OCI-M2 (cell line): ENCODE measurements around the gene EIF4ENIF1.
"Not testable (repeated sequence)": the region's sequence is repeated elsewhere in the genome, so short reads cannot be mapped to it uniquely, and the experiment has no call there.

Source experiments
- DNase-seq: peaks from one replicate; lab custom pipeline; 2025; ENCODE audit not compliant: unreplicated experiment; lab: John Stamatoyannopoulos, UW

The EIF4ENIF1 gene, protein sequence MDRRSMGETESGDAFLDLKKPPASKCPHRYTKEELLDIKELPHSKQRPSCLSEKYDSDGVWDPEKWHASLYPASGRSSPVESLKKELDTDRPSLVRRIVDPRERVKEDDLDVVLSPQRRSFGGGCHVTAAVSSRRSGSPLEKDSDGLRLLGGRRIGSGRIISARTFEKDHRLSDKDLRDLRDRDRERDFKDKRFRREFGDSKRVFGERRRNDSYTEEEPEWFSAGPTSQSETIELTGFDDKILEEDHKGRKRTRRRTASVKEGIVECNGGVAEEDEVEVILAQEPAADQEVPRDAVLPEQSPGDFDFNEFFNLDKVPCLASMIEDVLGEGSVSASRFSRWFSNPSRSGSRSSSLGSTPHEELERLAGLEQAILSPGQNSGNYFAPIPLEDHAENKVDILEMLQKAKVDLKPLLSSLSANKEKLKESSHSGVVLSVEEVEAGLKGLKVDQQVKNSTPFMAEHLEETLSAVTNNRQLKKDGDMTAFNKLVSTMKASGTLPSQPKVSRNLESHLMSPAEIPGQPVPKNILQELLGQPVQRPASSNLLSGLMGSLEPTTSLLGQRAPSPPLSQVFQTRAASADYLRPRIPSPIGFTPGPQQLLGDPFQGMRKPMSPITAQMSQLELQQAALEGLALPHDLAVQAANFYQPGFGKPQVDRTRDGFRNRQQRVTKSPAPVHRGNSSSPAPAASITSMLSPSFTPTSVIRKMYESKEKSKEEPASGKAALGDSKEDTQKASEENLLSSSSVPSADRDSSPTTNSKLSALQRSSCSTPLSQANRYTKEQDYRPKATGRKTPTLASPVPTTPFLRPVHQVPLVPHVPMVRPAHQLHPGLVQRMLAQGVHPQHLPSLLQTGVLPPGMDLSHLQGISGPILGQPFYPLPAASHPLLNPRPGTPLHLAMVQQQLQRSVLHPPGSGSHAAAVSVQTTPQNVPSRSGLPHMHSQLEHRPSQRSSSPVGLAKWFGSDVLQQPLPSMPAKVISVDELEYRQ

DNA sequence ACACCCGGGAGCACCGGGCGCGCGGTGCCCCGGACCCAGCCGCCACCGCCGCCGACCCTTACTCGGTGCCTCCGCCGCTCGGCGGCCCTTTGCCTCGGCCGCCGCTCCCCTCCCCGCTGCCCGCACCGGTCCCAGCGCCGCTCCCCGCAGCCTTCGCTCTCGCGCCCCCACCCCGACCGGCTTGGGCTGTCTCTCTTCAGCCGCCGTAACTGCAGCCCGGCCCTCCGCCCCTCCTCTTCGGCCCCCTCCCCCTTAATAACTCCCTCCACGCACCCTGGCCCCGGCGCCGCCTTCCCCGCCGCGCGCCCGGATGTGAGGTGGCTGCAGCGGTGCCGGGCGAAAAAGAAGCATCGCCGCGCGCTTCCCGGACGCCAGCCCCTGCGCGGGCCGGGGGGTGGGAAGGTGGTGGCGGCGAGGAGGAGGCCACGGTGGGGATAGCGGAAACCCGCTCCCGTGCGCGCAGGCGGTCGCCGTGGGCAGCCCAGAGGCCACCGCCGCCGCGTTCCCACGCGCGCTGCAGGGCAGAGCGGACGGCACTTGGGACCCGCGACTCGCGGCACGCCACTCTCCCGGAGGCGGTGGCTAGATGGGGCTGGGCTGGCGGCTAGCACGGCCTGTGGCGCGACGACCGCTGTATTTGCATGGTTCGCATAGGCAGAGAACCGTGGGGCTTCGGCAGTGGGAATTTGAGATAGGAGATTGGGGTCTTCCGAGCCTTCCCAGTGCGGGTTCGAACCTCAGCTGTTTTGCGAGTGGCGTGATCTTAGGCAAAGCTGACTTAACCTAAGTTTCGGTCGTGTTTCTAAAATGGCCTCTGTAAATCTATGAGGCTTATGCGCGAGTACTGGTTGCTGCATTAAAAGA is at the start of gene EIF4ENIF1:
Gene EIF4ENIF1, minus strand, starts transcription at position 211 of the 864 bp plus-strand sequence. CDS start 1,124 bp downstream, outside the sequence.
- no peak for DNase-seq

DNA sequence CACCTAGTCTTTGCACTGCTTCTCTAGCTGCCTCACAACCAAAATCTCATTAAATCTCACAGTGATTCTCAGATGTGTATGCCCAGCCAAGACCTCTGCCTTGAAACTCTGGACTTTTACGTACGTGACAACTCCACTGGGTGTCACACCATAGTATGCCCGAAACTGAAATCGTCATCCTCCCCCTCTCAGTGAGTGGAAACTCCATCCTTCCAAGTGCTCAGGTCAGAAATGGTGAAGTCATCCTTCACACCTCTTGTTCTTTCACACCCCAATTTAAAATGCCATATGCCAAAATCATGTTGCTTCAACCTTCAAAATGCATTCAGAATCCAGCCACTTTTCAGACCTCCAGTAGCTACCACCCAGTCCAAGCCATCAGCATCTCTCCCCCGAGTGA is 49.2 kb upstream of the EIF4ENIF1 start:
- DNase-seq, result no peak

DNA sequence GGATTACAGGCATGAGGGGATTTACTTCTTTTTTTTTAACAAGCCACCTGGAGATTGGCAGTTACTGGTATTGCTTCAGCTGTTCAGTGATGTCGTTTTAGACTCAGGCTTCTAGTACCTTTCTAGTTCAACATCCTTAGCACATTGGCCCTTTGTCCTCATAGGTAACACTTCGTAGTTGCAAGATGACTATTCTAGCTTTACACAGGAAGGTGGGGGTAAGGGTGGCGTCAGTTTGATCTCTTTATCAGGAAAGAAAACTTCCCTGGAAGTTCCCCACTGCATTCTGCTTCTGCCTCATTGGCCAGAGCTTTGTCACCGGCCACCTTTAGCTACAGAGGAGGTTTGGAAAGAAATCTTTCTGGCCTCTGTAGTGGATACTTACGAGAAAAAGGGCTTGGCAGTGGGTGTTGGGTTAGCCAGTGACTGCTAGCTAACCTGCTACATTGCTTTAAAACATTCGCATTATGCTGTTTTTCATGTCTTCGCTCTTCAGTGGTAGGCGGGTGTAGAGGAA is 47.4 kb upstream of the EIF4ENIF1 start:
- no peak for DNase-seq

DNA sequence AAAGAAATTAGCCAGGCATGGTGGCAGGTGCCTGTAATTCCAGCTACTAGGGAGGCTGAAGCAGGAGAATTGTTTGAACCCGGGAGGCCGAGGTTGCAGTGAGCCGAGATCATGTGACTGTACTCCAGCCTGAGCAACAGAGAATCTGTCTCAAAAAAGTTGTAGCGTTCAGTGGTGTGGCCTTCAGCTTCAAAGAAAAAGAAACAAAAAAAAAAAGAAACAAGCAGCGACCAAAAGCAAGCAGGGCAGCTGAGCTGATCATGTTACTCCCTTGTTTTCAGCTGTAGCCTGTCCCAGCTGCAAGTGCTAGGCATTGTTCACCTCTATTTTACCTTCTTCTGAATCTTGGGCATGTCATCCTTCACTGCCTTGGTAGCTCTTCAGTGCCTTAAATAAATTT is 43.7 kb upstream of the EIF4ENIF1 start:
- DNase-seq, result no peak

DNA sequence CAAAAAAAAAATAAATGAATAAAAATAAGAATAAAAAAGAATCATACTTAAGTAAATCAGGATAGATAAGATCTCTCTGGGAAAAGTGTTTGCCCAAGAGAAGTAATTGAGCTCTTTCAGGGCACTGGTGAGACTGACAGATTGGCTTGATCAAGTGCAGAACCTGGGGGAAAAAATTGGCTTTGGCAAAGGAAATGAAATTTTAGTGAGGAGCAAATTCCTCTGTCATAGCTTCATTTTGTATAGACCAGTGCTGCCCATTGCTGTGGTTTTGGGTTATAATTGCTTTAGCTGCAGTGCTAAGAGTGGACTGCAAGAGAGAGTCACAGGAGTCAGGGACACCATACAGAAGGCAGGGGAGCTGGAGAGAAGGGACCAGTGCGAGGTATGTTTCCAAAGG is 42.4 kb upstream of the EIF4ENIF1 start:
- no peak for DNase-seq

DNA sequence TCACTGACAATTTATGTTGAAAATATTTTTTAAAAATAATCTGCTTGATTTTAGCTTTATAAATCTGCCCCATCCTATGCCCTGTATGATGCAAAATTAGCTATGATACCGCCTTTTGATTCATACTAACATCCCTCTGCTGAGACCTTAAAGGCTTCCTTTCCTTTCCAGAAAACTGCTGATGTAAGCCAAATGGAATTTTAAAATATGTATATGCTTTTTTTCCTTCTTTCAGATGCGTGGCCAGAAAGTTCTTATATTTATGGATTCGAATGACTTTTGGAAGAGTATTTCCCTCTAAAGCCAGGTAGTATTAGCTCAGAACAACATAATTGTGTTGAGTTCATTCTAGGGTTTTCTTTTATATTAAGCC is 41.2 kb upstream of the EIF4ENIF1 start:
- DNase-seq, result no peak

DNA sequence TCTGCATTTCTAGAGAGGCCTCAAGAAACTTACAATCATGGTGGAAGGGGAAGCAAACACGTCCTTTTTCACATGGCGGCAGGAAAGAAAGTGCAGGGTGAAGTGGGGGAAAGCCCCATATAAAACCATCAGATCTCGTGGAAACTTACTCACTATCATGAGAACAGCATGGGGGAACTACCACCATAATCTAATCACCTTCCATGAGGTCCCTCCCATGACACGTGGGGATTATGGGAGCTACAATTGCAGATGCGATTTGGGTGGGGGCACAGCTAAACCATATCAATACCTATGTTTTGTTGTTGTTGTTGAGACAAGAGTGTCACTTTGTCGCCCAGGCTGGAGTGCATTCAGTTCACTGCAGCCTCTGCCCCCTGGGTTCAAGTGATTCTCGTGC is 36.6 kb upstream of the EIF4ENIF1 start:
- DNase-seq, result no peak

DNA sequence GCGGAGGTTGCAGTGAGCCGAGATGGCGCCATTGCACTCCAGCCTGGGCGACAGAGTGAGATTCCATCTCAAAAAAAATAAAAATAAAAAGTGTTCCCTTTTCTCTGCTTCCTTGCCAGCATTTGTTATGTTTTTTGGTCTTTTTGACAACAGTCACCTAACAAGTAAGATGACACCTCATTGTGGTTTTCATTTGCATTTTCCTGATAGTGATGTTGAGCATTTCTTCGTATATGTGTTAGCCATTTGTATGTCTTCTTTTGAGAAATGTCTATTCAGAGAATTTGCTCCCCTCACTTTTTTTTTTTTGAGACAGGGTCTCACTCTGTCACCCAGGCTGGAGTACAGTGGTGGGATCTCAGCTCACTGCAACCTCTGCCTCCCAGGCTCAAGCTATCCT is 34.5 kb upstream of the EIF4ENIF1 start:
- DNase-seq, result not testable (repeated sequence)

DNA sequence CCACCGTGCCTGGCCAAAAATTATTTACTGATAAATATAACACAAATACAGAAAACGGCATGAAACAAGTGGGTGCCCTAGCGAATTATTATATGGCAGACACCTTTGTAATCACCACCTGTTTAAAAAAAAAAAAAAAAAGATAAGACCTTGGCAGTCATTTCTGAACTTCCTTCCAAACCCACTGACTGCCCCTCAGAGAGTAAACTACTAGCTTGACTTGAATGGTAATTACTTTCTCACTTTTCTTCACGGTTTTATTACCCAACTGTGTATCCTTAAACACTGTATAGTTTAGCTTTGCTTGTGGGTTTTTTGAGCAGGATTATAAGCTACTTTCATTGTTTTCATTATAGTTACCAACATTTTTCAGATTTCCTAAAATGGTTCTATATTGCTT is 30.4 kb upstream of the EIF4ENIF1 start:
- DNase-seq, result no peak

DNA sequence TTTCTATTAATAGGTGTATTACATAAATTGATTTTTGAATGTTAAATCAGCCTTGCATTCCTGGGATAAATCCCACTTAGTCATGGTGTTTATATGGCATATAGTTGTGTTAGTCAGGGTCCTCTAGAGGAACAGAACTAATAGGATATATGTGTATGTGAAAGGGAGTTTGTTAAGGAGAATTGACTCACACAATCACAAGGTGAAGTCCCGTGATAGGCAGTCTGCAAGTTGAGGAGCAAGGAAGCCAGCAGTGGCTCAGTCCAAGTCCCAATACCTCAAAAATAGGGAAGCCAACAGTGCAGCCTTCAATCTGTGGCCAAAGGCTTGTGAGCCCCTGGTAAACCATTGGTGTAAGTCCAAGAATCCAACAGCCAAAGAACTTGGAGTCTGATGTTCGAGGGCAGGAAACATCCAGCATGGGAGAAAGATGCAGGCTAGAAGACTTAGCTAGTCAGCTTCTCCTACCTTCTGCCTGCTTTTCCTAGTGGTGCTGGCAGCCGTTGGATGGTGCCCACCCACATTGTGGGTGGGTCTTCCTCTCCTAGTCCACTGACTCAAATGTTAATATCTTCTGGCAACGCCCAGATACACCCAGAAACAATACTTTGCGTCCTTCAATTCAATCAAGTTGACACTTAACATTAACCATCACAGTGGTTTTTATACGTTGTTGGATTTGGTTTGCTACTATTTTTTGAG is 19.6 kb upstream of the EIF4ENIF1 start:
- no peak for DNase-seq

DNA sequence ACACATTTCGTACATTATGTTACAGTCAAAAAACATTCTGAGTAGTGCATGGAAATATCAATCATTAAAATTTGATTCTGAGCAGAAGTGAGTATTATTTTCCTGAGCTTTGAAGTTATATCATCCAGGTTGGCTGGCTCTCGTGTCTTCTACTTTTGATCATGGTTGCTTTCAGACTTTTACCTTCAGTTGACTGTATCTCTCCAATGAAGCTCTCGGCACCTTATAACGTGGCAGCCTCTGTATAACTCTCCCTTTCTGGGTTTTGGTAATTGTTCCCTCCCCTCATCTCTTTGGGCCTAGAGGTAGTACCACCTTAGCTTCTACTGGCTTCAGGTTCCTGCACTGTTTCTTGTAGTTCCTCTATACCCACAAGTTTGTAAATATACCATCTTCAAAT is 18.9 kb upstream of the EIF4ENIF1 start:
- DNase-seq, result no peak

DNA sequence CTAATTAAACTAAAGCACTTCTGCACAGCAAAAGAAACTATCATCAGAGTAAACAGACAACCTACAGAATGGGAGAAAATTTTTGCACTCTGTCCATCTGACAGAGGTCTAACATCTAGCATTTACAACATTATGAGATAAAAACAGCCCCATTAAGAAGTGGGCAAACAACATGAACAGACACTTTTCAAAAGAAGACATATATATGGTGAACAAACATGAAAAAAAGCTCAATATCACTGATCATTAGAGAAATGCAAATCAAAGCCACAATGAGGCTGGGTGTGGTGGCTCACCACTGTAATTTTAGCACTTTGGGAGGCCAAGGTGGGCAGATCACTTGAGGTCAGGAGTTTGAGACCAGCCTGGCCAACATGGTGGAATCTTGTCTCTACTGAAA is 17.9 kb upstream of the EIF4ENIF1 start:
- DNase-seq, result not testable (repeated sequence)

DNA sequence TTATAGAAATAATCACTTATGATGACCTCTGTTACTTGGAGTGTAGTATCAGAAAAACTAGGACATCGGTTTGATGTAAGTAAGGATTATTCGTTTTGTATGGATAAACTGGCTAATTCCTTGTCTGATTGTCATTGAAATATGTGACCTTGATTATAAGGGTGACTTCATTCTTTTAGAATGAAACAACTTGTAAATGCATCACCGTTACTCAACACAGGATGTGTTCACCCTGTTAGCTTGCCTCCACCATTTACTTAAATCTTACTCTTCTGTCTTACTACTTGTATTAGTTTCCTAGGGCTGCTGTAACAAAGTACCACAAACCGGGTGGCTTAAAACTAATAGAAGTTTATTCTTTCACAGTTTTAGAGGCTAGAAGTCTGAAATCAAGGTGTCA is 14.6 kb upstream of the EIF4ENIF1 start:
- no peak for DNase-seq

DNA sequence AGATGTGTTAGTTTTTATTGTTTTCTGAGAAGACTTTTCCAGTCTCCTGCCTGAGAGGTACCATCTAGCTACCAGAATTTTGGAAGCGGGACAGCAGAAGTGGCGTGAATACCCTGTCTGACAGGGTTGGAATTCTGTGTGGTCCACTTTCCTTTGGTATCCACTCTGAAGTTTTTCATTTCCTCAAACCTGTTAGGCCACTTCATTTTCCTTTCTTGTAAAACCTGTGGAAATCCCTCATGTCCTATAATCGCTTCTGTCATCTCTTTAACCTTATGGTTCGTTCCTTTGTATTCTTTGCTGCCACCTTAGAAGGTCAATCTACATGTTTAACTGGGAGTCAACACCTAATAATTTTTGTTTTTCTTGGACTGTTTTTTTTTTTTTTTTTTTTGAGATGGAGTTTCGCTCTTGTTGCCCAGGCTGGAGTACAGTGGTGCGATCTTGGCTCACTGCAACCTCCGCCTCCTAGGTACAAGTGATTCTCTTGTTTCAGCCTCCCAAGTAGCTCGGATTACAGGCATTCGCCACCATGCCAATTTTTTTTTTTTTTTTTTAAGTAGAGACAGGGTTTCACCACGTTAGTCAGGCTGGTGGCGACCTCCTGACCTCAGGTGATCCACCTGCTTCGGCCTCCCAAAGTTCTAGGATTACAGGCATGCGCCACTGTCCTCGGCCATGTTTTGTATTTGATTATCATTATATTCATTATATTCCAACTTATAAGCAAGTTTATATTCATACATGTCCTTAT is 13.7 kb upstream of the EIF4ENIF1 start:
- DNase-seq, result no peak

DNA sequence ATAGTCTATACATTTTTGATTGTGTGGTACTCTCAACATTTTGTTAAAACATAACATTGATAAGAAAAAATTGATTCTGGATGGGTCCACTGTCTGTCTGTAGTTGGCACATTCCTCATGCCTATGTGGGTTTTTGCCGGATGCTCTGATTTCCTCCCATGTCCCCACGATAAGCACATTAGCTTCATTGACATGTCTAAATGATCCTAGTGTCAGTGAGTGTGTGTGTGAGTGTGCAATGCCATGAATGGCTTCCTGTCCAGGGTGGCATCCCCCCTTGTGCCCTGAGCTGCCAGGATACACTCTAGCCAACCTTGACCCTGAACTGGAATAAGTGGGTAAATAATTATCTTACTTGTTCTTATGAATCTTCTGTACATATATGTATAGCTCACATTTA is 12.1 kb upstream of the EIF4ENIF1 start:
- DNase-seq, result no peak

DNA sequence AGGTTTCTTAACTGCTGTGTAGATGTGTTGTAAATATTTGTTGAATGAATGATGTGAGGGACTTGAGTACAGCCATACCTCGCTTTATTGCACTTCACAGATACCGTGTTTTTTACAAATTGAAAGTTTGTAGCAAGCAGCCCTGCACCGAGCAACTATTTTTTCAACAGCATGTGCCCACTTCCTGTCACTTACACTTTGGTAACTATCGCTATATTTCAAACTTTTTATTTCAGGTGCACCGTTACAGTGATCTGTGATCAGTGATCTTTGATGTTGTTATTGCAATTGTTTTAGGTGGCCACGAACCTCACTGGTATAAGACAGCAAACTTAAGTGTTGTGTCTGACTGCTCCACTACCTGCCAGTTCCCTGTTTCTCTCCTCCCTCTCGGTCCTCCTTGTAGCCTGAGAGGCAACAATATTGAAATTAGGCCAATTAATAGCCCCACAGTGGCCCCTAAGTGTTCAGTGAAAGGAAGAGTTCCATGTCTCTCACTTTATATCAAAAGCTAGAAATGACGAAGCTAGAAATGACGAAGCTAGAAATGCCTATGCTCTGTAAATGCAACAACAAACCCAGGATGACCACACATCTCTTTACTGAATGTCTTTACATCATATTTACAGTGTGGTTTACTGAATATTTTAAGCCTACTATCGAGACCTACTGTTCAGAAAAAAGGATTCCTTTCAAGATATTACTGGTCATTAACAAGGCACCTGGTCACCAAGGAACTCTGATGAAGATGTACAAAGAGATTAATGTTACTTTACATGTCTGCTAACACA is 7.7 kb upstream of the EIF4ENIF1 start:
- no peak for DNase-seq

DNA sequence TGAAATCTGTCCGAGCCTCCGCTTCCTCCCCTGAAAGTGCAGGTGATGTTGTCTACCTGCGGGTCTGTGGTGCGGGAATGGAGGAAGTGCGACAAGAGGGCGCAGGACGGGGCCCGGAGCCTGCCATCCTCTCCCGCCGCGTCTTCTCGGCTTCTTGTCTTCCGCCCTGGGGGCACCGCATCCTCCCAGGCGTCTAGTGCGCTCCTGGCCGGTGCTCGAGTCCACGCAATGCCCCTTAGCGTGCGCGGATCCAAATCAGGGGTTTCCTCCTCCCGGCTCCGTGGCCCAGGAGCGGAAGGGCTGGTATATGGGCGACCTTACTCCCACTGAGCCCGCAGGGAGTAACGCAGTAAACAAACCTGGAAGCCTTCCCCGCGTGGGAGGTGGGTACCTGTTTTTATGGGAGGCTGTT is 7.1 kb upstream of the EIF4ENIF1 start:
- no peak for DNase-seq

DNA sequence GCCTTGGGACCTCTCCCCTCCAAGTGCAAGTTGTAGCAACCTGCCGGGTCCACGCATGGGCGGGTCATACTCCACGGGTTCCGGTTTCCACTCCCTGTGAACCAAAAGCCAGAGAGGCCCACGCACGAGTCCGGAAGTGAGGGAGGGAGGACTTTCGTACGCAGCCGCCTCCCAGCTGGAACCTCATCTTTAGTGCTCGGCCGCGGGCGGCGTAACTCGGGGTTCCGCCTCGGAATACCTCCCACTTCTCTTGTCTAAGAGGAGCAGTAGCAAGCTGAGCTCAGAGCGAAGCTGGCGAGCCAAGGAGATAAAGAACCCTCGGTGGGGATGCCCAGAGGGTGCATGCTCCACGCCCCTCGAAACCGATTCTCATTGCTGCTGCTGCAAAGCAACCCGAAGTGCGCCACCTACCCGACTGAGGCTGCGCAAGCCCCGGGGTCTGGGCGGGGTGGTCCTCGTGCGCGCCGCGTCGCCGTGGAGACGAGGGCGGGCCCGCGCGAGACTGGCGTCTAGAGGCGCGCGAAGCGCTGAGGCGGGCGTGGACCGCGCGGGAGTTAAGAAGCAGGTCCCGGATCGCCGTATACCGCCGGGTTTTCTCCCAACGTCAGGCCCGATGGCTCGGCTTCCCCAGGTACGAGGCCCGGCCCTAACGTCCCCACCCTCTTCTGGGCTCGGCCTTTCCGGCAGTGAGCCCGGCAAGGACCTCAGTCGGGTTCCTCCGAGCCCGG is 6.5 kb upstream of the EIF4ENIF1 start, which contains the start of gene SFI1:
Gene SFI1, plus strand, starts transcription at position 530 of the 728 bp plus-strand sequence. CDS start 11,749 bp downstream, outside the sequence.
- peak; percentile 52 for DNase-seq
